Right lung (tissue), 5 donors: Measurements from ENCODE around the gene SLC6A11. TPM values are rescaled to one million over a fixed set of nuclear protein-coding genes. Genes with fewer than 3 reads are reported as not detected.

Source experiments
- DNase-seq, 2 donors: peaks; one replicate each; pipeline ENCODE4 v3.0.0-alpha.2; 2013
- polyA plus RNA-seq, 5 donors: library from polyadenylated mRNA; unstranded; fragments of 120-200 nt; gene quantifications; one replicate each; pipeline versions ENCODE4 v1.2.1 to v1.2.3, GENCODE V29; 2013; ENCODE audit warnings: inconsistent platforms in 1 of 5, low replicate concordance in 1 of 5; ENCODE audit not compliant: insufficient read length in 5 of 5, insufficient read depth in 1 of 5

The SLC6A11 gene
- polyA plus RNA-seq, 5 donors = 0.08 to 0.10 (median 0.09) TPM; not detected in 1

- DNase-seq = no peak
Measured at GRCh38 chr3:10839167-10839566, 23.1 kb downstream of the SLC6A11 start.

- DNase-seq = no peak
Measured at GRCh38 chr3:10841100-10841499, 25.1 kb downstream of the SLC6A11 start.

GRCh38 chr3:10843378-10843777 lies 27.4 kb downstream of the SLC6A11 start:
- no peak for DNase-seq

GRCh38 chr3:10845001-10845761 lies 29.2 kb downstream of the SLC6A11 start:
- DNase-seq = no peak

GRCh38 chr3:10845839-10846656 lies 30.0 kb downstream of the SLC6A11 start:
- DNase-seq = no peak

GRCh38 chr3:10846657-10846975 lies 30.6 kb downstream of the SLC6A11 start:
- DNase-seq = no peak

GRCh38 chr3:10848261-10848660 lies 32.2 kb downstream of the SLC6A11 start:
- DNase-seq = no peak

GRCh38 chr3:10852066-10852808 lies 36.2 kb downstream of the SLC6A11 start:
- DNase-seq = no peak

GRCh38 chr3:10855083-10855870 lies 39.2 kb downstream of the SLC6A11 start:
- DNase-seq = no peak

GRCh38 chr3:10855871-10856662 lies 40.0 kb downstream of the SLC6A11 start:
- DNase-seq = no peak

GRCh38 chr3:10857235-10857634 lies 41.2 kb downstream of the SLC6A11 start:
- no peak for DNase-seq

- no peak for DNase-seq
Measured at GRCh38 chr3:10858091-10858490, 42.1 kb downstream of the SLC6A11 start.

GRCh38 chr3:10867384-10867783 lies 51.4 kb downstream of the SLC6A11 start:
- DNase-seq = peak in 1 of 2 donors; percentile 4

- no peak for DNase-seq
Measured at GRCh38 chr3:10869460-10869859, 53.4 kb downstream of the SLC6A11 start.

- DNase-seq = no peak
Measured at GRCh38 chr3:10870296-10870695, 54.3 kb downstream of the SLC6A11 start.

GRCh38 chr3:10873415-10873814 lies 57.4 kb downstream of the SLC6A11 start:
- no peak for DNase-seq

GRCh38 chr3:10875914-10876313 lies 59.9 kb downstream of the SLC6A11 start:
- no peak for DNase-seq

- DNase-seq = no peak
Measured at GRCh38 chr3:10876661-10877060, 60.6 kb downstream of the SLC6A11 start.

GRCh38 chr3:10882851-10883250 lies 66.8 kb downstream of the SLC6A11 start:
- no peak for DNase-seq

- DNase-seq = no peak
Measured at GRCh38 chr3:10883478-10884234, 67.6 kb downstream of the SLC6A11 start.
